T-helper 1 cell (primary cell): Measurements from ENCODE around the gene RNF167.

Experiments
- DNase-seq, 5 donors: peaks; one replicate each; pipeline ENCODE4 v3.0.0-alpha.2; 2012 to 2020
- total RNA-seq, 4 donors: gene quantifications; one replicate each; lab custom pipeline; 2026; lab: John Stamatoyannopoulos, UW

The RNF167 gene
- total RNA-seq: 47.2 to 62.4 (median 55.4) reads per million in 4 donors

DNA sequence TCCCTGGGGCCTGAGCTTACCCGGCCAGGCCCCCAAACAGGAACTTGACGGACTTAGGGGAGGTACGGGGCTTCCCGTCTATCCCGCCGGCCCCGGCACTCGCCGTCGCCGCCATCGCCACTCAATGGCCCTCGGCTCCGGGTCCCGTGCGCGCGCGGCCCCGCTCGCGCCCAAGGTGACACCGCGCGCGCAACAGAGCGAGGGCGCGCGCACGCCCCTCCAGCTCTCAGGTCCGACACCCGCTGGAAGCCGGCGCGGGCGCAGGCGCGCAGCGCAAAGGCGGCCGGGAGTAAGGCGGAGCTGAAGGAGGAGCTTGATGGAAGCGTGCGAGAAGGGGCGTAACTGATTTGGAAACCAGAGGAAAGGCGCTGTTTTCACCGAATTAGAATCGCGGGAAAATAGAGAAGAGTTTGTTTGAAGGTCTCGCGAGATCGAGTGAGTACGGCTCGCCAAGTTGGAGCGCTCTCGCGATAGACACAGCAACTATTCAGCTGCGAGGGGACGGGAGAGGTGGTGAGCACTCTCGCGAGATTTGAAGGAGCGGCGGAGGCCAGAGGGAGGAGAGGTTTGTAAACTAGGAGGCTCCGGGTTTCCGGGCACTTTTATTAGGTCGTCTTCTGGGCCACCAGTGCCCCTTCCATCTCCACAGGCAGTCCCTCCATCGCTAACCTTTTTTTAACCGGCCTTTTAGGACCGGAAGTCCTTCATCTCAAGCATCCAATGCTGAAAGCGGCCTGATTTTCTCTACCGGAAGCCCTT lies at the start of gene RNF167, which contains the start of gene SLC25A11:
RNF167 (plus strand) TSS at position 473 of the 759 bp plus-strand sequence. CDS start 642 bp downstream, outside the sequence.
SLC25A11 (minus strand) TSS at position 251 of the 759 bp plus-strand sequence; CDS start at position 115, 136 bp downstream.
- peak; percentile 91 to 100 (median 95) for DNase-seq

DNA sequence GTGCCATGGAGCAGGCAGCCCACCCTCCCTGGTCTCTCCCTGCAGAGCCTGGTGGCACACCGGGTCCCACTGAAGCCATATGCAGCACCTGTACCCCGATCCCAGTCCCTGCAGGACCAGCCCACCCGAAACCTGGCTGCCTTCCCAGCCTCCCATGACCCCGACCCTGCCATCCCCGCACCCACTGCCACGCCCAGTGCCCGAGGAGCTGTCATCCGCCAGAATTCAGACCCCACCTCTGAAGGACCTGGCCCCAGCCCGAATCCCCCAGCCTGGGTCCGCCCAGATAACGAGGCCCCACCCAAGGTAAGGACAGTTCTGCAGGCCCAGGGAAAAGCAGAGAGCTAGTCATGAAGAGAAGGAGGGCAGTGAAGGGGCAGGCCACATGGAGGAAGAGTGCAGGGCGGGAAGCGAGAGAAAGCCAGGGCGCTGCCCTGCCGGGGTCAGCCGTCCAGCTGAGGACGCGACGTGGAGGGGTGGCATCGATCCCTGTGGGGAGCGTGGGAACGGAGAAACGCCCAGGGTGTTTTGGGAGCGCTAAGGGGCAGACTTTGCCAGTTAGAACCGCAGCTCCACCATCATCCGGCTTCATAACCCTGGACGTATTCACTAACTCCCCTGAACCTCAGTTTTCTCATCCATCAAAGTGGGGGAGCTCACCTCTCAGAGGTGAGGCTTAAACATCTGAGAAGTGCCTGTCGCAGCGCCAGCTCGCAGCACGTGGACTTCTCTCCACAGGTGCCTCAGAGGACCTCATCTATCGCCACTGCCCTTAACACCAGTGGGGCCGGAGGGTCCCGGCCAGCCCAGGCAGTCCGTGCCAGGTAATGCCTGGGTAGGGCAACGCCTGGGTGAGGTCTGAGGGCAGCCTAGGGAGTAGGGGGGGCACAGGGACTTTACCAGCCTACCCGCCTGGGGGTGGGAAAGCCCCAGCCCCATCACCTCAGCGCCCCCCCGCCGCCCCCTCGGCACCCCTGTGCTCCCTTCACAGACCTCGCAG lies 48.4 kb upstream of the RNF167 start:
- DNase-seq: no peak

DNA sequence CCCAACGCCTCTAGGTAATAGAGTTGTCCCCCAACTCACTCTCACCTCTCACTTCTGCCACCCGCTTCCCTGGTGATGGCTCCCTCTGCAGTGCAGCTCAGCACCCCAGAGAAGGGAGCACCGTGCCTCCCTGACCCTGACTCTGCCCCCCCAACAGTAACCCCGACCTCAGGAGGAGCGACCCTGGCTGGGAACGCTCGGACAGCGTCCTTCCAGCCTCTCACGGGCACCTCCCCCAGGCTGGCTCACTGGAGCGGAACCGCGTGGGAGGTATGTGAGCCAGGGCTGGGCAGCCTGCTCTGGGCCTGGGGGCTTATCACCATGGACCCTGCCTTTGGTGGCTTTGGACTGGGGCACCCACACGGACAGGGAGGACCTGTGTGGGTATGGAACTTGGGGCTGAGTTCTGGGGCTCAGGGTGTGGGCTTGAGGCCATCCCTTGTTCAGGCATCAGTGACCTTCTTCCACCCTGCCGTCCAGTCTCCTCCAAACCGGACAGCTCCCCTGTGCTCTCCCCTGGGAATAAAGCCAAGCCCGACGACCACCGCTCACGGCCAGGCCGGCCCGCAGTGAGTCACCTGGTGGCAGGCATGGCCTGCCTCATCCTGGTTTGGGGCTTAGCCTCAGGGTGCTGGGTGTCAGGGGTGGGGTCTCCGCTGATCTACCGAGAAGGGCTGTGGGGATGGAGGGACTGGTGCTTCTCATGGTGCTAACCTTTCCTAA lies 47.4 kb upstream of the RNF167 start:
- no peak for DNase-seq

DNA sequence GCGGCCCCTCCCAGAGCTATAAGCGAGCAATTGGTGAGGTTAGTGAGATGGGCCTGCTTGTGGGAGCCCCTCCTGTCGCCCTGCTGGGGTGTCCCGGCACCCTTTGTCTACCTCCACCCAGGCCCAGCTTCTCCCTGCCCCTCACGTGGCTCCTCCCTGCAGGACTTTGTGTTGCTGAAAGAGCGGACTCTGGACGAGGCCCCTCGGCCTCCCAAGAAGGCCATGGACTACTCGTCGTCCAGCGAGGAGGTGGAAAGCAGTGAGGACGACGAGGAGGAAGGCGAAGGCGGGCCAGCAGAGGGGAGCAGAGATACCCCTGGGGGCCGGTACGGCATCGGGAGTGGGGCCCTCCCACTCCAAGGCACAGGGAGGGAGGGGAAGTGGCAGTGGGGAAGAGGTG lies 46.8 kb upstream of the RNF167 start:
- DNase-seq: no peak

DNA sequence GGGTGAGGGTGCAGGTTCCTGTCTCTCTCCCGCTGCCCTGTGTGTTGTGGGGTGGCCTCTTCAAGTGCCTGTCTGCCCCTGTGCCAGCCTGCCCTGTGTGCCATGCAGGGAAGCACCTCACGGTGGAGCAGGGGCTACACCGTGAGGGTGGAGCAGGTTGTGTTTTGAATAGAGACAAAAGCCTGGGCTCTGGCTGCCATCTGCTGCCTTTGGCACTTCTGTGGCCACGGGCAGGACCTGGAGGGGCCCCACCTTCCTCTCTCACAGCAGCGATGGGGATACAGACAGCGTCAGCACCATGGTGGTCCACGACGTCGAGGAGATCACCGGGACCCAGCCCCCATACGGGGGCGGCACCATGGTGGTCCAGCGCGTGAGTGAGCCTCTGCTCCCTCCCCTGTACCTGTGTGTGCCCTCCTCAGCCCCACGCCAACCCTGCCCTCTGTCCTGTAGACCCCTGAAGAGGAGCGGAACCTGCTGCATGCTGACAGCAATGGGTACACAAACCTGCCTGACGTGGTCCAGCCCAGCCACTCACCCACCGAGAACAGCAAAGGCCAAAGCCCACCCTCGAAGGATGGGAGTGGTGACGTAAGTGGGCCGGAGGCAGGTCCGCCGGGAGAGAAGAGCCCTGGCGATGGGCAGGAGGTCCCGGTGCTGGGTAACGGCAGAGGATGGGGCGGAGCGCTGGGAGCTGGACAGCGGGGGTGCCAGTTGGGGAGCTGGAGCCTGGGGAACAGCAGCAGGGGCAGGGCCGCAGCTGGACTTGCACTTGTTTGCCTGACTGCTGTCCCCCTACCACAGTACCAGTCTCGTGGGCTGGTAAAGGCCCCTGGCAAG lies 46.1 kb upstream of the RNF167 start:
- DNase-seq: no peak

DNA sequence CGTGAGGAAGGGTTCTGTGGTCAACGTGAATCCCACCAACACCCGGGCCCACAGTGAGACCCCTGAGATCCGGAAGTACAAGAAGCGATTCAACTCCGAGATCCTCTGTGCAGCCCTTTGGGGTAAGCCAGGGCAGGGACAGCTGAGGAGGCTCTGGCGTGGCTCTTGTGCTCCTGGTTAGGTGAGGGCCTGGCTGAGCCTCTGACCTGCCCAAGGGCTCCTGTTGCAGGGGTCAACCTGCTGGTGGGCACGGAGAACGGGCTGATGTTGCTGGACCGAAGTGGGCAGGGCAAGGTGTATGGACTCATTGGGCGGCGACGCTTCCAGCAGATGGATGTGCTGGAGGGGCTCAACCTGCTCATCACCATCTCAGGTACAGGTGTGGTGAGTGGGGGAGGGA lies 44.9 kb upstream of the RNF167 start:
- no peak for DNase-seq

DNA sequence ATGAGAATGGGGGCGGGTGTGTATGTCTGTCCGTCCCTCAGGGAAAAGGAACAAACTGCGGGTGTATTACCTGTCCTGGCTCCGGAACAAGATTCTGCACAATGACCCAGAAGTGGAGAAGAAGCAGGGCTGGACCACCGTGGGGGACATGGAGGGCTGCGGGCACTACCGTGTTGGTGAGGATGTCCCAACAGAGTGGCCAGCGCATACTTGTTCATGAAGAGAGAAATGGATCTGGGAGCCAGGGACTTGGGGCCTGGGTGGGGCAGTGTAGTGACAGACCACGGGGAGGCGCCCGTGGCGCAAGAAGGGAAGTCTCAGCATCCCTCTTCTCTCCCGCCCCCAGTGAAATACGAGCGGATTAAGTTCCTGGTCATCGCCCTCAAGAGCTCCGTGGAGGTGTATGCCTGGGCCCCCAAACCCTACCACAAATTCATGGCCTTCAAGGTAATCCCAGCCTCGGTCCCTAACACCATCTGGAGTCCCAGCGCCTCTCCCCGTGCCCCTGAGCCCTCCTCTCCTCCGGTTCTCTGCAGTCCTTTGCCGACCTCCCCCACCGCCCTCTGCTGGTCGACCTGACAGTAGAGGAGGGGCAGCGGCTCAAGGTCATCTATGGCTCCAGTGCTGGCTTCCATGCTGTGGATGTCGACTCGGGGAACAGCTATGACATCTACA lies 44.3 kb upstream of the RNF167 start:
- DNase-seq: no peak

DNA sequence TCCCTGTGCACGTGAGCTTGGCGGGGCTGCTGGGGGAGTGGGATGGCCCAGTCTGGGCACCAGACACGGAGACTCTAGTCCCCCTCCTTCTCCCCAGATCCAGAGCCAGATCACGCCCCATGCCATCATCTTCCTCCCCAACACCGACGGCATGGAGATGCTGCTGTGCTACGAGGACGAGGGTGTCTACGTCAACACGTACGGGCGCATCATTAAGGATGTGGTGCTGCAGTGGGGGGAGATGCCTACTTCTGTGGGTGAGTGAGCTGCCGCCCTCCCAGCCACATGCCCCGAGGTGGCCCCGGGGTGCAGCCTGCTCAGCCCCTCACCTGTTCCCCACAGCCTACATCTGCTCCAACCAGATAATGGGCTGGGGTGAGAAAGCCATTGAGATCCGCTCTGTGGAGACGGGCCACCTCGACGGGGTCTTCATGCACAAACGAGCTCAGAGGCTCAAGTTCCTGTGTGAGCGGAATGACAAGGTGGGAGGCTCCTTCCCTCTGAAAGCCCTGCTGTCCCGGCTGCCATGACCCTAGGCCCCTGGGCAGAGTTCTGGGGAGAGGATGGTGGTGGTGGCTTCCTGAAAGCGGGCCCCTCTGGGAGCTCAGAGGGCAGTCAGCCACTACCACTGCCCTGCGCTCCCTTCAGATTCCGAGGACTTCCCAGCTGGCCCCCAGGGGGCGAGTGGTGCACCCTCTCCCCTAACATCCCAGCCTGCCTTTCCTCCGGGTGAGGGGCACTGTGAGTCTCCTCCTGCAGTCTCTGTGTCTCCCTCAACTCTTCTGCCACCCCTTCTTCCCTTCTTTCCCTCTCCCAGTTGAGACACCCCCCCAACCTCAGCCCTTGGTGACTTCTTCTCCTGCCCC lies 43.5 kb upstream of the RNF167 start:
- DNase-seq: no peak

DNA sequence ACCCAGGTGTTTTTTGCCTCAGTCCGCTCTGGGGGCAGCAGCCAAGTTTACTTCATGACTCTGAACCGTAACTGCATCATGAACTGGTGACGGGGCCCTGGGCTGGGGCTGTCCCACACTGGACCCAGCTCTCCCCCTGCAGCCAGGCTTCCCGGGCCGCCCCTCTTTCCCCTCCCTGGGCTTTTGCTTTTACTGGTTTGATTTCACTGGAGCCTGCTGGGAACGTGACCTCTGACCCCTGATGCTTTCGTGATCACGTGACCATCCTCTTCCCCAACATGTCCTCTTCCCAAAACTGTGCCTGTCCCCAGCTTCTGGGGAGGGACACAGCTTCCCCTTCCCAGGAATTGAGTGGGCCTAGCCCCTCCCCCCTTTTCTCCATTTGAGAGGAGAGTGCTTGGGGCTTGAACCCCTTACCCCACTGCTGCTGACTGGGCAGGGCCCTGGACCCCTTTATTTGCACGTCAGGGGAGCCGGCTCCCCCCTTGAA lies 42.8 kb upstream of the RNF167 start:
- DNase-seq: no peak

DNA sequence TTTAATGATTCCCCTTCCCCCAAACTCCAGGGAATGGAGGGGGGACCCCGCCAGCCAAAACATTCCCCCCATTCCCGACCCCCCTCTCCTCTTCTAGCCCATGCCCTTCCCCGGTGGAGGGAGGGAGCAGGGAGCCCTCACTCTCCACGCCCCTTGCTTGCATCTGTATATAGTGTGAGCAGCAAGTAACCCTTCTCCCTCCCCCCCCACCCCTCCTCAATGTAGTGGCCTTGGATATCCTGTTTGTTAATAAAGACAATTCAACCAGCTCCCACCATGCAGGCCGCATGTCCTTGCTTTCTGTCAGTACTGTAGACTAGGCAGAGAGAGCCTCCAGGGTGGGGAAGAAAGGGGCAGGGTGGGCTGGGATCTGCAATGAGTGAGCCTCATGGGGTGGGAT lies 42.3 kb upstream of the RNF167 start:
- DNase-seq: no peak

DNA sequence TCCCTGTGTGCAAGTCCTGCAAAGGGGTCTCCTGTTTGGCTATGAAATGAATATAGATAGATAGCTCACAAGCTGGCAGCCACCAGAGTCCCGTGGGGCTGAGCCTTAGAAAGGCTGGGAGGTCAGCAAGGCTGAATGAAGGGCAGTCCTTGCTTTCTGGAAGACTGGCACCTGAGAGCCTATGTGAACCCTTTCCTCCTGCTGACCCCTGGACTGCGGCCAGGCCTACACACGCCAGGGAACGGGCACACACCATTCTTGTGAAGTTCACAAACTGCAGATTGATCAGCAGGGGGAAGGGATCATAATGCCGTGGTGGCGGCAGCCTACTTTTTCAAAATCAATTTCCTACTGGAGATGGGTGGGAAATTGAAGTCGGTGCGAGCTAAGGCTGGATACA lies 41.7 kb upstream of the RNF167 start:
- DNase-seq: no peak

DNA sequence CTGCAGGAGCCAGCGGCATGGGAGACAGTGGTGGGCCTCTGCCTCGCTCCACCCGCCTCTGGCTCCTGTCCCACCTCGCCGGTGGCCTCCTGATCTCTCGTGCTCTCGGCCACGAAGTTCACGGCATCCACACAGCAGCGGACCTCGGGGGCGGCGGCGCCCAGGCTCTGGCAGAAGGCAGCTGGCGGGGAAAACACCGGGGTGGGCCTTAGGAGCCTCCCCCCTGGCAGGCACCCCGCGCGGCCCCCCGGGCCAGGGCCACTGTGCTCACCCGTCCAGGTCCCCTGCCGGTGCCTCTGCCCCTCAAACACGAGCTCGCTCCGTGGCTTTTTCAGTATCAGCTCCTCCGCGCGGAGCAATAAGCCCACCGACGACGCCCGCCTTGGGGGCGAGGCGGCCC lies 41.1 kb upstream of the RNF167 start:
- DNase-seq: no peak

DNA sequence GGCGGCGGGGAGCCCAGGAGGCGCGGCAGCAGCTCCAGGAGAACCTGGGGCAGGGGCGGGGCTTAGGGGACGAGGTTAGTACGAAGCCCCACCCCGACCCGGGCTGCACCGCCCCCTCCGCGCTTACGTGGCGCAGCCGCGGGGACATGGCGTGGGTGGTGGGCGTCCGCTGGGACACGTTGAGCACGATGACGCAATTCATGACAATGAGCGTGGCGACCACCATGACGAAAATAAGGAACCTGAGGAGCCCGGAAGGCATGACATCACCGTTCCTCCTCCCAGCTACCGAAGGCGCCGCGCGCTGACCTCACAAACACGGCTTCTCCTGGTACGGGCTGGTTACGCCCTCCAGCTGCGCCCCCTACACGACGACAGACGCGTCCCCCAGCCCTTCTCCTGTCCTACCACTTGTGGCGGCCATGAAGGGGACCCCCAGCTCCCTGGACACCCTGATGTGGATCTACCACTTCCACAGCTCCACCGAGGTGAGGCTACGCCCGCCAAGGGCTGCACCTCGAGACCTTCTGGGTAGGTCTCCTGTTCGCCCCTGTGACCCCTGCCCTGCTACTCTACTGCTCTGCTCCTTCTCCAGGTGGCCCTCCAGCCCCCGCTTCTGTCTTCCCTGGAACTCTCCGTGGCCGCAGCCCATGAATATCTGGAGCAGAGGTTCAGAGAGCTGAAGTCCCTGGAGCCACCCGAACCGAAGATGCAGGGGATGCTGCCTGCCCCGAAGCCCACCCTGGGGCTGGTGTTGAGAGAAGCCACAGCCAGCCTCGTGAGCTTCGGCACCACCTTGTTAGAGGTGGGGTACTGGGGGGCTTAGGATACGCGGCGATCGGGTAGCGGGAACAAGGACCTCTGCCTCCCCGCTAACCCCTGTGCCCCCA lies 40.5 kb upstream of the RNF167 start, which contains the start of gene C17orf107:
C17orf107 (plus strand) TSS at position 196 of the 890 bp plus-strand sequence; CDS start at position 423, 227 bp downstream.
- peak; percentile 82 to 93 (median 92) for DNase-seq

DNA sequence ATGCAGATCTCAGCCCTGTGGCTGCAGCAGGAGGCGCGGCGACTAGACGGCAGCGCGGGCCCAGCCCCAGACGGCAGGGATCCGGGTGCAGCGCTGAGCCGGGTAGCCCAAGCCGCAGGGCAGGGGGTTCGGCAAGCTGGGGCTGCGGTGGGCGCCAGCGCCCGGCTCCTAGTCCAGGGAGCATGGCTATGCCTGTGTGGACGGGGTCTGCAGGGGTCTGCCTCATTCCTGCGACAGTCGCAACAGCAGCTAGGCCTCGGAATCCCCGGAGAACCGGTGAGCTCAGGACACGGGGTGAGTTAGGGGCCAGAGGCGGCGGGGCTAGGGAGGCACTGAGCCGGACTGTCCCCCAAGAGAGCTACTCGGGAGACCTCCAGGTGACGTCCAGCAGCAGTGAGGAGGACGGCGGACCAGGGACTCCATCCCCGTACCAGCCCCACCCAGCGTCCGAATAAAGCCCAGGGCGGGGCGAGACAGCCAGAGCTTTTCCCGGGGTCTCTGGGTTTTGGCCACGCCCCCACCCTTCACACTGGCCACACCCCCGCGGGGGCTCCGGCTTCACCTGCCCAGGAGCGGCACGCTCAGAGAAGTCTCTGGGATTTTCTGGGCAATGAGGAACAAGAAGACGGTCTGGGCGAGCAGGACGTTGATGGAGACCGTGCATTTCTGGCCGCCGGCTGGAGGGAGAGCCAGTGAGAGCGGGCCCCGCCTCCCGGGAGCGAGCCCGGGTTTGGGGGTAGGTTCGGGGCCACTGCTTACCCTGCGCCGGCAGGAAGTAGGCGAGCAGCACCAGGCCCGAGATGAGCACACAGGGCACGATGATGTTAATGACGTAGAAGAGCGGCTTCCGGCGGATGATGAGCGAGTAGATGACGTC lies 39.6 kb upstream of the RNF167 start:
- peak; percentile 40 to 81 (median 61) for DNase-seq

DNA sequence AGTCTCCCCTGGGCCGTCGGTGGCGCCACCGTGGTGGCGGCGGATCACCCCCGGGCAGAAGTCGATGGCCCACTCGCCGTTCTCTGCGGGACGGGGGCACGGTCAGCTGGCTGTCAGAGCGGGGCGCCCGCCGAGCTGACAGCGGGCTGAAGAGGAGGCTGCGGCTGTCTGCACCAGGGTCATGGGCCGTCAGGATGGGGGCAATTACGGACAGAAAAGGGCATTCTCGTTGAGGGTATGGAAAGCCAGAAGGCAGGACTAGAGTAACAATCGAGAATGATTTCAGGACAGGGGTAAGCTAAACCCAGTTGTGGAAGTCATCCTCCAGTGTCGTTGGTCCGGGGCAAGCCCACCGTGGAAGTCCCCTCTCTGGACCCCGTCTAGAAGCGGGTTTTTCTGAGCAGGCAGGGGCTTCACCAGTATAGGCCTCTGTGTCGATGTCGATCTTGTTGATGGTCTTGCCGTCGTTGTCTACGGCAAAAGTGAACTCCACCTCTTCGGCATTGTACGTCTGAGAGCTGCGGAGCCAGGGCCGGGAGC lies 38.9 kb upstream of the RNF167 start:
- no peak for DNase-seq

DNA sequence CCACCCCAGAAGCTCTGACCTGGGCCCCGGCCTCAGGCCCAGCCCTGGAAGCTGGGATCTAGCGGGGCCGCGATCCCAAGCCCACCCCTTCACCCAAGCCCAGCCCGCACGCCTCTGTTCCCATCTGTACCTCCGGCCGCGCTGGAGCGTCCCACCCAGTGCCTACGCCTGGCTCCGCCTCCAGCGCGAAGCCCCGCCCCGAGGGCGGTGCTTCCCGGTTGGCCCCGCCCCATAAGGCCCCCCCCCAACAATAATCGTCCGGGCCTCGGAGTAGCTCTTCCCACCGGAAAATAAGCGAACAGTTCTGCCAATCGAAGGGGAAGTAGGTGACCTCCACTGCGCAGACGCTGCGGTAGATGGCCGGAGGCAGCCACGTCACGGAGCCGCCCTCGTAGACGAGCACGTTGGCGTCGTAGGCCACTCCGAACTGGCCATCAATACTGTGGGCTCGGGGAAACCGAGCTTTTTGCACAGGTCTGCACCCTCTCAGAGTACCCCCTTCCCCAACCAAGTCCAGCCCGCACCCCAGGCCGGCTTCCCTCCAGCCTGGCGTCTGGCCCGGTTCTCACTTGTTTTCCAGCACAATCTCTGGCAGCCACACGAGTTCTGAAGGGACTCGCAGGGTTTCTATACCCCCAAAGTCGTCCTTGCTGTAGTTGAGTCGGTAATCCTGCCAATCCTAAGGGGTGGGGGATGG lies 38.3 kb upstream of the RNF167 start:
- peak in 1 of 5 donors; percentile 19 for DNase-seq

DNA sequence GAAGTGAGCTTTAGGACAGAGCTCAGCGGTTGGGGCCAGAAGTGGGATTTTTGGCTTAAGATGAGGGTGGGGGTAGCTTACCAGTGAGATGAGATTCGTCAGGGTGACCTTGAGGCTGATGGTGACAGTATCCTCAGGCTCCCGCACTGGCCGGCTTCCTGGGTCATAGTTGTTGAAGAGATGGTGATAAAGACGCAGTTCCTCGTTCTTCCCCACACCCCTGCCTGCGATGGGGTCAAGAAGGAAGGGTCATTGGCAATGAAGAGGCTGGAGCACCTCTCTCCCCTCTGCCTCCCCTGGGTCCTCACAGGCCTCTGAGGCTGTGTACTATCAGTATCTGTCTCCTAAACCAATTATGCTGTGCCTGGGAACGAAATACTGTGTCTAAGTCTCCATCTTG lies 37.5 kb upstream of the RNF167 start:
- DNase-seq: no peak
